Uterus (tissue), 4 donors: Measurements from ENCODE around the gene PLA2G4C. TPM values are rescaled to one million over a fixed set of nuclear protein-coding genes. Genes with fewer than 3 reads are reported as not detected.

Source experiments
- DNase-seq, 2 donors: peaks; one replicate each; pipeline ENCODE4 v3.0.0-alpha.2; 2019 to 2020
- H3K27ac ChIP-seq, 2 donors: fragments of 200-600 bp; sonication (generic); 1 replicate in 1 of 2; 2 replicates in 1 of 2; pipeline ENCODE4 v1.5.1; 2016 to 2018
- H3K27me3 ChIP-seq, 2 donors: fragments of 200-600 bp; sonication (generic); one replicate each; pipeline ENCODE4 v1.5.1; 2018 to 2019; ENCODE audit warnings: control low read depth in 1 of 2
- H3K36me3 ChIP-seq, 2 donors: fragments of 200-600 bp; sonication (generic); one replicate each; pipeline ENCODE4 v1.5.1; 2019; ENCODE audit warnings: control low read depth in 1 of 2
- H3K4me1 ChIP-seq, 2 donors: fragments of 200-600 bp; sonication (generic); one replicate each; pipeline ENCODE4 v1.5.1; 2018 to 2019; ENCODE audit warnings: control low read depth in 1 of 2
- H3K4me3 ChIP-seq, 2 donors: fragments of 200-600 bp; sonication (generic); 1 replicate in 1 of 2; 2 replicates in 1 of 2; pipeline ENCODE4 v1.5.1; 2018 to 2019; ENCODE audit warnings: mild to moderate bottlenecking in 1 of 2
- H3K9me3 ChIP-seq, 2 donors: fragments of 200-600 bp; sonication (generic); one replicate each; pipeline ENCODE4 v1.5.1; 2019; ENCODE audit warnings: control low read depth in 1 of 2
- CTCF ChIP-seq, 4 experiments: fragments of 200-600 bp in 2 of 4; fragments of 450-650 bp in 2 of 4; sonication (generic) in 2 of 4; IDR thresholded peaks; one replicate each; pipeline ENCODE4 v1.5.1; 2016 to 2019; ENCODE audit warnings: antibody characterized with exemption in 4 of 4, mild to moderate bottlenecking in 2 of 4, moderate library complexity in 1 of 4
- POLR2A ChIP-seq, 2 donors: fragments of 450-650 bp; IDR thresholded peaks; one replicate each; pipeline ENCODE4 v1.6.1; 2016; ENCODE audit warnings: antibody characterized with exemption in 2 of 2, mild to moderate bottlenecking in 1 of 2, moderate library complexity in 1 of 2
- intact Hi-C: fragments of 100-400 bp; cut with DNase I; formaldehyde crosslinking; loops from one replicate; pipeline ENCODE4 v1.15.1; 2023; ENCODE audit warnings: low total_unique reads
- total RNA-seq, 4 donors: library from RNA; depleted of rRNA in 3 of 4; stranded (reverse); fragments of >200 nt in 3 of 4; gene quantifications; one replicate each; pipeline versions ENCODE4 v1.1.0 to v1.2.4, GENCODE V29; 2014 to 2023
- donor health status: DM: yes; HTN: yes; CAD: no.

PLA2G4C gene
- total RNA-seq, 4 donors from 2014 or later, result 2.1 to 15.6 (median 5.3) TPM

DNA sequence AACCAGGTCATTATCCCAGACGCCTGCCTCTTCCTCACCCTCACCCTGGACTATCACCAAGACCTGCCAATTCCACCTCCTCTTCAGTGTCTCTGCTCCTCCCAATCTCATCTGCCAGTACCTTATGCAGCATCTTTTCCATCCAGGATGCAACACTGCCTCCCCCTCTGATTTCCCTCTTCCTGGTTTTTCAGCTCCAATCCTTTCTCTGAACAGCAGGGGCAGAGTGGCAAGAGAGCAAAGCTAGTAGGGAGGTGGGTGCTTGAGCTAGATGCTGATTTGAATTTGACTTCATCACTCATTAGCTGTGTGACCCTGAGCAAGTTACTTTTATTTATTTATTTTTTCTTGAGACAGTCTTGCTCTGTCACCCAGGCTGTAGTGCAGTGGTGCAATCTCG lies 41.2 kb downstream of the PLA2G4C start:
- TF ChIP-seq POLR2A (IDR thresholded peaks at IDR 0.05), result no peak
- TF ChIP-seq CTCF (IDR thresholded peaks at IDR 0.05), result no peak
- Histone ChIP-seq H3K27me3 (no peaks in the 10 kb centered on the region), H3K4me1 (no peaks in the 10 kb centered on the region), H3K4me3 (no peak overlapping the region), H3K36me3 (no peaks in the 10 kb centered on the region), H3K27ac (no peak overlapping the region), H3K9me3 (no peaks in the 10 kb centered on the region)
- intact Hi-C loops, result no loop called here
- no peak for DNase-seq

DNA sequence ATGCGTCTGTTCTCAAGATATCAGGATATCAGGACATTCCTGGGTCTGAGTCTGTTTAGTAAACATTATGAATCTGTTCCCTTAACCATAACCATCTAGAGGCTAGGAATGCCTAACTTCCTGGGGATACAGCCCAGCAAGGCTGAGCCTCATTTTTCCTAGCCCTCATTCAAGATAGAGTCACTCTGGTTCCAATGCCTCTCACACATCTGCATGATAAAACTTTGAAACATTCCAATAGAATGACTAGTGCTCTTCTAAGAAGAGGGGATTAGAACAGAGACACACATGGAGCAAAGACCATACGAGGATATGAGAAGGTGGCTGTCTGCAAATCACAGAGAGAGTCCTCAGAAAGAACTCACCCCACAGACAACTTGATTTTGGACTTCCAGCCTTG lies 46.1 kb downstream of the PLA2G4C start:
- Histone ChIP-seq H3K4me3 (no peak overlapping the region), H3K27ac (no peak overlapping the region), H3K4me1 (no peaks in the 10 kb centered on the region), H3K36me3 (no peaks in the 10 kb centered on the region), H3K9me3 (no peaks in the 10 kb centered on the region), H3K27me3 (no peaks in the 10 kb centered on the region)
- TF ChIP-seq CTCF (IDR thresholded peaks at IDR 0.05) (no peak), POLR2A (IDR thresholded peaks at IDR 0.05) (no peak)
- DNase-seq, result no peak
- intact Hi-C loops, result no loop called here

DNA sequence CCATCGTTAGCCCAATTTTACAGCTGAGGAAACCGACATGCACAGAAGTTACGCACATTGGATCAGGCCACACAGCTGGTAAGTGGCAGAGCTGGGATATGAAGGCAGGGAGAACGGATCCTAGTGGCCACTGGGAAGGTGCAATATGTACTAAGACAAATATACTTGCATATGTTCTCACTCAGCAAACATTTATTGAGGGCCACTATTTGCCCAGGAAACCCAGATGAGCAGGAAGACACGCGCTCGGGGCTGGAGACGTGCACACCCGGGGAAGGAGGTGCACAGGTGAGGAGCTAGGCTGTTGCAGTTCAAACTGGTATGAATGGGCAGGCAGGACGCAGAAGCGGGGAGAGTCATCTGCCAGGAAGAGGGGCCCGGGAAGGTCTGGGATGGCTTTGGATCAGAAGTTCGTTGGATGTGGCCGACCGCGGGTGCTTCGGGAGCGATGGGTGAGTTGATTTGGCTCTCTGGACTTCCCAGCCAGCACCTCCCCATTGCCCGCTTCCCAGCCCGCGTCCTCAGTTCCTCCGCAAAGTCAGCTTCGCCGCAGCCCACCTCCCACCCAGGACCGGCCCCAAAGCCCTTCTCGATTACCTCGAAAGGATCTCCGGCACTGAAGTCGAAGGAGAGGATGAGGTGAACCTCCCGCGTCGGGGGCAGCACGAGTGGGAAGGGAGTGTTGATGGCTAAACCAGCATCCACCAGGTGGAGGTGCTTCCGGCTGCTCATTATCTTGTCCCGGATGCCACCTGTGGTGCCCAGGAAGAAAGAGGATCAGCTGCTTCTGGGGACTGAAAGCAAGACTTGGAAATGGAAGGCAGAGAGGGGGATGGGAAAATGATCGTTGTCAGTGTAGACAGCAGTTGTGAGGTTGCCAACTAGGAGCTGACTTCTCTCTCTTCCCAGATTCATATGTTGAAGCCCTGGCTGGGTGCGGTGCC lies 48.9 kb downstream of the PLA2G4C start:
- Histone ChIP-seq H3K27ac (no peak overlapping the region), H3K4me1 (no peaks in the 10 kb centered on the region), H3K4me3 (no peak overlapping the region), H3K36me3 (no peaks in the 10 kb centered on the region), H3K27me3 (no peaks in the 10 kb centered on the region), H3K9me3 (no peaks in the 10 kb centered on the region)
- intact Hi-C loops, result no loop called here
- TF ChIP-seq POLR2A (IDR thresholded peaks at IDR 0.05), result no peak
- no peak for TF ChIP-seq CTCF (IDR thresholded peaks at IDR 0.05)
- no peak for DNase-seq

DNA sequence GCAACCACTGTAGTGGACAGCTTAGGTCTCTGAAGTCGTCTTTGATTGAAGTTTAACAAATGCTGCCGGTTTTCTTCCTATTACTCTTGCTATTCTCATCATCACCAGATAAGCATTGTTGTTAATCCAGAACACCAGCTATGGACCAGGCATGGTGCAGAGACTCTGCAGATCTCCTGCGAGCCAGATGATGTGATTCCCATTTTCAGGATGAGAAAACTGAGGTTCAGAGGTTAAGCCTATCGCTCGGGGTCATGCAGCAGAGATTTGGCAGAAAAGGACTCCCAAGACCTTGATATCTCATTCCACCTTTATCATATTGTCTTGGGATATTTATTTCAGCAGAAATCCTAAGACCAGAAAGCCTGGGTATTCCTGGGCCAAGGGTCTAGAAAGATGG lies 50.2 kb downstream of the PLA2G4C start:
- TF ChIP-seq POLR2A (IDR thresholded peaks at IDR 0.05), result no peak
- TF ChIP-seq CTCF (IDR thresholded peaks at IDR 0.05), result no peak
- Histone ChIP-seq H3K36me3 (no peaks in the 10 kb centered on the region), H3K27me3 (no peaks in the 10 kb centered on the region), H3K27ac (no peak overlapping the region), H3K9me3 (no peaks in the 10 kb centered on the region), H3K4me3 (no peak overlapping the region), H3K4me1 (no peaks in the 10 kb centered on the region)
- DNase-seq, result no peak
- intact Hi-C loops, result no loop called here

- TF ChIP-seq POLR2A (IDR thresholded peaks at IDR 0.05) (no peak), CTCF (IDR thresholded peaks at IDR 0.05) (no peak)
- H3K4me3 ChIP-seq, result no peak overlapping the region
- no peak for DNase-seq
- no peaks in the 10 kb centered on the region for H3K27me3 ChIP-seq
- no peaks in the 10 kb centered on the region for H3K4me1 ChIP-seq
- H3K9me3 ChIP-seq, result no peaks in the 10 kb centered on the region
- H3K36me3 ChIP-seq, result no peaks in the 10 kb centered on the region
- no peak overlapping the region for H3K27ac ChIP-seq
- intact Hi-C loops, result no loop called here
Measured at GRCh38 chr19:48059331-48059730, 51.3 kb downstream of the PLA2G4C start.
